Upper lobe of left lung (tissue), 4 donors: ENCODE measurements around the gene STARD10.
A peak's percentile ranks its signal among the peaks of the same experiment; 100 is the strongest.

Source experiments
- CTCF ChIP-seq, 6 experiments: fragments of 450-650 bp in 4 of 6; fragments of 200-600 bp in 2 of 6; sonication (generic) in 2 of 6; IDR thresholded peaks; one replicate each; pipeline ENCODE4 v1.5.1; 2016 to 2019; ENCODE audit warnings: antibody characterized with exemption in 6 of 6
- POLR2A ChIP-seq, 4 donors: fragments of 450-650 bp; IDR thresholded peaks; one replicate each; pipeline ENCODE4 v1.5.1; 2016 to 2017; ENCODE audit warnings: antibody characterized with exemption in 4 of 4, mild to moderate bottlenecking in 2 of 4

GRCh38 chr11:72814286-72815109 is 20.7 kb upstream of the STARD10 start, which contains the start of gene ATG16L2:
- TF ChIP-seq CTCF (IDR thresholded peaks at IDR 0.05) (peak; percentile 27 to 83 (median 68)), POLR2A (IDR thresholded peaks at IDR 0.05) (peak in 3 of 4 donors; percentile 74 to 96 (median 86))
